LNCAP (cell line): ENCODE results near the gene OR52B6.

Source experiments
- CTCF ChIP-seq: fragments of 450-650 bp; IDR thresholded peaks from 2 replicates; pipeline ENCODE4 v1.5.1; 2017; ENCODE audit warnings: mild to moderate bottlenecking

OR52B6 gene

GRCh38 chr11:5575152-5575551, 5.5 kb upstream of the OR52B6 start:
- TF ChIP-seq CTCF, result no peak

GRCh38 chr11:5577101-5577500, 3.6 kb upstream of the OR52B6 start:
- no peak for TF ChIP-seq CTCF

GRCh38 chr11:5581014-5581413, 337 bp downstream of the OR52B6 start:
- no peak for TF ChIP-seq CTCF

- no peak for TF ChIP-seq CTCF
These were observed 10.9 kb downstream of the OR52B6 start for GRCh38 chr11:5591613-5592012.

- TF ChIP-seq CTCF, result no peak
These were observed 11.9 kb downstream of the OR52B6 start for GRCh38 chr11:5592615-5593014.

- no peak for TF ChIP-seq CTCF
These were observed 12.5 kb downstream of the OR52B6 start for GRCh38 chr11:5593146-5593545.

GRCh38 chr11:5596607-5597201, 16.0 kb downstream of the OR52B6 start, which contains the start of gene TRIM6:
Gene TRIM6 (plus strand): TSS chr11:5596637. CDS start chr11:5596898, 261 bp downstream.
- no peak for TF ChIP-seq CTCF

GRCh38 chr11:5597953-5598352, 17.3 kb downstream of the OR52B6 start:
- no peak for TF ChIP-seq CTCF
